T1000 (cell line): Measurements from ENCODE around the gene PFN1.

Experiments used
- DNase-seq: peaks from one replicate; lab custom pipeline; 2025; ENCODE audit warnings: mixed read lengths; lab: John Stamatoyannopoulos, UW

The PFN1 gene

GRCh38 chr17:4967539-4968485 is 19.5 kb upstream of the PFN1 start, which contains the start of gene SPAG7:
Gene SPAG7 (minus strand): TSS chr17:4967817. CDS start chr17:4967804, 13 bp downstream.
- DNase-seq: peak; percentile 97

GRCh38 chr17:4966844-4967538 is 18.7 kb upstream of the PFN1 start:
- peak; percentile 98 for DNase-seq

GRCh38 chr17:4965311-4965986 is 17.1 kb upstream of the PFN1 start:
- no peak for DNase-seq

- DNase-seq: no peak
Measured at GRCh38 chr17:4960279-4960922, 12.1 kb upstream of the PFN1 start.

GRCh38 chr17:4959261-4959965 is 11.1 kb upstream of the PFN1 start:
- no peak for DNase-seq

GRCh38 chr17:4958102-4958501 is 9.8 kb upstream of the PFN1 start:
- DNase-seq: no peak

GRCh38 chr17:4956493-4957061 is 8.2 kb upstream of the PFN1 start:
- DNase-seq: no peak

- DNase-seq: no peak
Measured at GRCh38 chr17:4955091-4955490, 6.8 kb upstream of the PFN1 start.

- no peak for DNase-seq
Measured at GRCh38 chr17:4953451-4953961, 5.2 kb upstream of the PFN1 start.

- DNase-seq: no peak
Measured at GRCh38 chr17:4951486-4951885, 3.2 kb upstream of the PFN1 start.

GRCh38 chr17:4950746-4951204 is 2.4 kb upstream of the PFN1 start, which contains the start of gene ENO3:
Gene ENO3 (plus strand): TSS chr17:4951119. CDS start chr17:4951830, 711 bp downstream.
- DNase-seq: no peak

GRCh38 chr17:4950075-4950745 is 1.9 kb upstream of the PFN1 start:
- no peak for DNase-seq

- DNase-seq: peak; percentile 60
Measured at GRCh38 chr17:4949321-4950074, 1.2 kb upstream of the PFN1 start.

- peak; percentile 77 for DNase-seq
Measured at GRCh38 chr17:4948931-4949320, 596 bp upstream of the PFN1 start.

GRCh38 chr17:4947411-4948165 is 742 bp downstream of the PFN1 start:
- DNase-seq: no peak

GRCh38 chr17:4947010-4947410 is 1.3 kb downstream of the PFN1 start:
- no peak for DNase-seq

- no peak for DNase-seq
Measured at GRCh38 chr17:4946312-4946976, 1.9 kb downstream of the PFN1 start.

GRCh38 chr17:4945944-4946280 is 2.4 kb downstream of the PFN1 start:
- no peak for DNase-seq
